Measurements from ENCODE around the gene ZBTB43.

Gene ZBTB43

DNA sequence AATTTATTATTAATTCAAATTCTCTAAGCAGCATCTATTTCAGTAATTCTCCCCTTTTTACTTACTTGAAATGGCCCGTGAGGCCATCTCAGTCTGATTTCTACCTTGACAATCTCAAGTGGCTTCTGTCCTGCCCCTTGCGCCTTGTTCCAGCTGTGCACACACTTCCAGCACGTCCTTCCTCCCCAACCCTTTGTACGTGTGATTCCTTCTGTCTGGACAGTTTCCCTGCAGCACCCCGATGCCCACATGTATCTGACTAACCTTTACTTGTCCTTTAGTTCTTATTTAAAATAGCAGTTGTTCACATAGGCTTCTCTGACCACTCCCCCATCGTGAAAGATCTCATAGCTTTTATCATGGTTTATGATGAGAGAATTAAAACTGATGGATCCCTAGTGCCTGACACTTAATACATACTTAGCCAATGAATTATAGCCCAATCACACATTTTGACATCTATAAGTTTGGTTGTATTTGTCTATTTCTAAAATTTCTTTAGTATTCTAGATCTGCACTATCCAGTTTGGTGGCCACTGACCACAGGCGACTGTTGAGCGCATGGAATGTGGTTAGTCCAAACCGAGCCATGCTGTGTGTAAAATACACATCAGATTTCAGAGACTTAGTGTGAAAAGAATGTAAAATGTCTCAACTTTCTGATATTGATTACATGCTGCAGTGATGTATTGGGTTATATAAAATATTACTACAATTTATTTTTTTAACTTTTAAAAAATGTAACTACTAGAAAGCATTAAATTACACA is 69.9 kb downstream of the ZBTB43 start:
- DNase-seq (ENCODE audit: extremely low read depth, low read depth): no peak
- TF ChIP-seq, protein P1, sequence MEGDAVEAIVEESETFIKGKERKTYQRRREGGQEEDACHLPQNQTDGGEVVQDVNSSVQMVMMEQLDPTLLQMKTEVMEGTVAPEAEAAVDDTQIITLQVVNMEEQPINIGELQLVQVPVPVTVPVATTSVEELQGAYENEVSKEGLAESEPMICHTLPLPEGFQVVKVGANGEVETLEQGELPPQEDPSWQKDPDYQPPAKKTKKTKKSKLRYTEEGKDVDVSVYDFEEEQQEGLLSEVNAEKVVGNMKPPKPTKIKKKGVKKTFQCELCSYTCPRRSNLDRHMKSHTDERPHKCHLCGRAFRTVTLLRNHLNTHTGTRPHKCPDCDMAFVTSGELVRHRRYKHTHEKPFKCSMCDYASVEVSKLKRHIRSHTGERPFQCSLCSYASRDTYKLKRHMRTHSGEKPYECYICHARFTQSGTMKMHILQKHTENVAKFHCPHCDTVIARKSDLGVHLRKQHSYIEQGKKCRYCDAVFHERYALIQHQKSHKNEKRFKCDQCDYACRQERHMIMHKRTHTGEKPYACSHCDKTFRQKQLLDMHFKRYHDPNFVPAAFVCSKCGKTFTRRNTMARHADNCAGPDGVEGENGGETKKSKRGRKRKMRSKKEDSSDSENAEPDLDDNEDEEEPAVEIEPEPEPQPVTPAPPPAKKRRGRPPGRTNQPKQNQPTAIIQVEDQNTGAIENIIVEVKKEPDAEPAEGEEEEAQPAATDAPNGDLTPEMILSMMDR (IDR thresholded peaks at IDR 0.05; ENCODE audit: low read depth, low read length): no peak

DNA sequence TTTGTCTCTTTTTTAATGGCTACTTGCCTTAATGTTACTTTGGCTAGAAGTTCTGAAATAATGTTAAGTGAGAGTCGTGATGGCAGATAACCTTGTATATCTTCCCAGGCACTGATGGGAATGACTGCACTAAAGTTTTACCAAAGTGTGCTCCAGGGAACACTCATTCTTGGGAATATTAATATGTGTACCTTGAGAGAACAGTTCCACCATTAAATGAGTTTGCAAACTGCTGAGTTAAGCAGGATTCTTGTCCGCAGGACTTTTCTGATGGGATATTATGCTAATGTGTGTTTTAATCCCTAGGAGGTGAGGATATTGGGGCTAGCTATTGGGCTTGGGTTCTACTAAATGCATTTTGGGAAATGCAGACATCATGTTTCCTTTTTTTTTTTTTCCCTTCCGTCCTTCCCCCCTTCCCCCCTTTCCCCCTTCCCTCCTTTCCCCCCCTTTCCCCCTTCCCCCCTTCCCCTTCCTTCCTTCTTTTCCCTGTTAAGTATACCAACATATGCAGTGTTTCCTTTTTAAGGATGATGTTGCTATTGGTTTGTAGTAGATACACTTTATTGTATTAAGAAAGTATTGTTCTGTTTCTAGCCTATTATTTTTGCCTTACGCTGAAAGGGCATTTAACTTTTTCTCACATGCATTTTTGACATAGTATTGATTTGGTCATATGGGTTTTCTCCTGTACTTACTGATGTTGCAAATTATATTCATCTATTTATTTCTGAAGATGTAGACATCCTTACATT is 71.1 kb downstream of the ZBTB43 start:
- DNase-seq (ENCODE audit: extremely low read depth, low read depth): no peak
- TF ChIP-seq, protein P1 (IDR thresholded peaks at IDR 0.05; ENCODE audit: low read depth, low read length): no peak

GRCh38 chr9:126876531-126876930 is 71.7 kb downstream of the ZBTB43 start:
- TF ChIP-seq, protein P1 (IDR thresholded peaks at IDR 0.05; ENCODE audit: low read depth, low read length): no peak
- DNase-seq (ENCODE audit: extremely low read depth, low read depth): no peak

DNA sequence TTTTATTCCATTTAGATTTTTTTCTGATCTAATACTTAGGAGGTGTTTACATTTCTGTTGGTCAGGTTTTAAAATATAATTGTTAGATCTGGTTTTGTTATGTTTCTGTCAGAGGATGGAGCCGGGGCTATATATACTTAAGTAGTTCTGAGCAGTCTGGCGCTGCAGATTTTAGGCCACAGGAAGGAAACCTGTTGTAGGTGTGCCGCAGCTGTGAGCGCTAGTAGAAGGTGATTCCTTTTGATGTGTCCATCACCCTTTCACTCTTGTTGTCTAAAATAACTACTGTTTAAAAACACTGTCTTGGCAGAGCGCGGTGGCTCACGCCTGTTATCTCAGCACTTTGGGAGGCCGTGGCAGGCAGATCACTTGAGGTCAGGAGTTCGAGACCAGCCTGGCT is 72.6 kb downstream of the ZBTB43 start:
- DNase-seq (ENCODE audit: extremely low read depth, low read depth): no peak
- TF ChIP-seq, protein P1 (IDR thresholded peaks at IDR 0.05; ENCODE audit: low read depth, low read length): no peak

DNA sequence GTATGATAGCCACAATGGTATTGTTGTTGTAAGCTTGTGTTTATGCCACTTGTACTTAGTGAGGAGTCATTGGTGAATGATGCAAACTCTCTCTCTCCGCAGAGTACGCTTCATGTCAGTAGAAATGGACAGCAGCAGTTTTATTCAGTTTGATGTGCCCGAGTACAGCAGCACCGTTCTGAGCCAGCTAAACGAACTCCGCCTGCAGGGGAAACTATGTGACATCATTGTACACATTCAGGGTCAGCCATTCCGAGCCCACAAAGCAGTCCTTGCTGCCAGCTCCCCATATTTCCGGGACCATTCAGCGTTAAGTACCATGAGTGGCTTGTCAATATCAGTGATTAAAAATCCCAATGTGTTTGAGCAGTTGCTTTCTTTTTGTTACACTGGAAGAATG is 74.4 kb downstream of the ZBTB43 start:
- no peak for DNase-seq (ENCODE audit: extremely low read depth, low read depth)
- TF ChIP-seq, protein P1 (IDR thresholded peaks at IDR 0.05; ENCODE audit: low read depth, low read length): no peak

GRCh38 chr9:126880226-126880946 is 75.5 kb downstream of the ZBTB43 start:
- DNase-seq (ENCODE audit: extremely low read depth, low read depth): no peak
- TF ChIP-seq, protein P1 (IDR thresholded peaks at IDR 0.05; ENCODE audit: low read depth, low read length): no peak

DNA sequence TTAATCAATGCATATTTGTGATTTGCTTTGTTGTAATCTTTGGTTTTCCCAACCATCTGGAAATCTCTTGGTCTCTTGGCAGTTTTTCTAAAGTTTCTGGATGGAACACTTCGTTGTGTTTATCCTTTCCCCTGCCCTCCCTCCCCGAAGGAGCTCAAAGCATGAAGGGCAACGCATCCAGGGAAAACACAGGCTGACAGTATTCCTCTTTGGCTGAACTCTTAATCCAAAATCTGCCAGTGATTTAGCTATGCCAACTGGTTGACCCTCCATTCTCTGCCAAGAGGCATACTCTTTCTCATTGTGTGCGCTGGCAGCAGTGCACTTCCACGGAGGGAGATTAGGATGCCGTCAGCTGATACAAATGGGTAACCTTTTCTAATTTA is 76.1 kb downstream of the ZBTB43 start:
- TF ChIP-seq, protein P1 (IDR thresholded peaks at IDR 0.05; ENCODE audit: low read depth, low read length): no peak
- DNase-seq (ENCODE audit: extremely low read depth, low read depth): no peak

All from AG09319 (cell line).